GF-D8 (cell line): Measurements from ENCODE around the gene CEP152.

Source experiments
- DNase-seq: peaks from one replicate; lab custom pipeline; 2025; lab: John Stamatoyannopoulos, UW

CEP152 gene

DNA sequence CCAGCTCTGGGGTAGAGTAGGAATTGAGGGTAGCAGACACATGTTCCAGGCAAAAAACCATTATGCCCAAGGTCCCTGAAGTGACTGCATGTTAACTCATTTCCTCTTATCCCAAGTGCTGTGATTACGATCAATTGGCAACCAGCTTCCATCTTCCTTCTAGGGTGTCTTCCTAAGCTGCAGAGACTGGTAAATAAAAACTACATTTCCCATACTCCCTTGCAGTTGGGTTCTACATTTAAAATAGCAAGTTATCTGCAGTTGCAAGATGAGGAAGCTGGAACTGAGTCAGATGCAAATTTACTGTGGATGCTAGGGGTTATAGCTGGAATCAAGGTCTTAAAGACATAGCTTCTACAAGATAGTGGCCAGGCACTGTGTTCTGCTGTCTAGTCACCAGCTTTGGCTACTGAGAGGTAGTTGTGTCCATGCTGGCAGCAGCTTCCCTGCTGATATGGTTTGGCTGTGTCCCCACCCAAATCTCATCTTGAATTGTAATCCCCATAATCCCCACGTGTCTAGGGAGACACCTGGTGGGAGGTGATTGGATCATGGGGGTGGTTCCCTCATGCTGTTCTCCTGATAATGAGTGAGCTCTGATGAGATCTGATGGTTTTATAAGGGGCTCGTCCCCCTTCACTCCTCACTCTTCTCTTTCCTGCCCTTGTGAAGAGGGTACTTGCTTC, 114.1 kb downstream of the CEP152 start:
- no peak for DNase-seq

DNA sequence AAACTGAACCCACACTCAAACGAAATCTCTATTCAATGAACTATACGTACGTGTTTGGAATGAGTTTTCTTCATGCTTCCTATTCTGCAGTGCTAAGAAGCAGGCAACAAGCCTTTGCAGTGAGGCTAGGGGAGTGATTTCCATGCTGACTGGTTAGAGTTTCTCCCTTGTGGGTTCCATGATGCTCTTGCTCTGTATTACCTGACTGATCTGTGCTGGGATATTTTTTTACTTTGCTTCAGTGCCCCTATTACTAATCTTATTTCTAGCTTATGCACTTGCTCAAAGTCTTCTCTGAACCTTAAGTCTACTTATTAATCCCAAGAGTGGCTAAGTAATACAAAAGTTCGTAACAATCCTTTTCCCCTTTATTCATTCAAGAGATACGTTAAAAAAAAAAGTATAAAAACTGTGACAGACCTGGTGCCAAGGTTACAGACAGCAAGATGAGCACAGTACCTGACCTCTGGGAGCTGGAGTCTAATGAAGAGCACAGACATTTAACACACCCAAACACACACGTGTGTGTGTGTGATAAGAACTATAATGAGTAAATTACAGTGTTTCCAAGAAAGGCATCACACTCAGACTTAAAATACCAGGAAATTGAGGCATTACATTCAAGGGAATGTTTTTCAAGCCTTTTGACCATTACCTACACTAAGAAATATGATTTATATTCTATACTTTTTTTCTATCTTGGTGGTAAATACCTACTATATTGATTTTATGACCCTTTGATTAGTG, 114.9 kb downstream of the CEP152 start:
- no peak for DNase-seq

DNA sequence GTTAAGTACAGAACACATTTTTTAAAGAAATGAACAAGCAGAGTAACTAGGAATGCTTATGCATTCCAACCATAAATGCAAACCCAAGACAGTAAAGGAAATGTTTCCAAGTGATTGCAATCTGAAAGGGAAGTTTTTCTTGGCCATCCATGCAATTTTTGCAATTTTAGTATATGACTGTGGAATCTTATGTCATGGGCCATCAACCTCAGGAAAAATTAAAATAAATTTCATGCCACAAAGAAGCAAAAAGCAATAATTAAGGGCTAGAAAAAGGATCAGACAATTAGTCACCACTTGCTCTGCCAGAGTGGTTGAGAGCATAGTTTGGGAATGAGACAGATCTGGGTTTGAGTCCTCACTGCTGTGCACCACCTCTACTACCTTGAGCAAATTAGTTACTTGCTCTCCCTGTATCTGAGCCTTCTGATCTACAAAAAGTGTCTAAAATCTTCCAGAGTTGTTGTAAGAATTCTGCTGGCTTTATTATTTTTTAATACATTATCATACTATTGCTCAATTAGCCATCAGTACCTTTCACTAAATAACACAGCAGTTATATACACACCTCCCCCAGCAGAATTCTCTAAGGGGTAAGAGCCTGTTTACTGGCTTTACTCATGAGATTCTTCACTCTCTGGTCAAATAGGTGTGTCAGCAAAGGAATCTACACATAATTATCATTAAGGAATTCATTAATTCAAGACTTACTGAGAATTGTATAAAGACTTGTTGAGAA, 115.6 kb downstream of the CEP152 start:
- DNase-seq = no peak

DNA sequence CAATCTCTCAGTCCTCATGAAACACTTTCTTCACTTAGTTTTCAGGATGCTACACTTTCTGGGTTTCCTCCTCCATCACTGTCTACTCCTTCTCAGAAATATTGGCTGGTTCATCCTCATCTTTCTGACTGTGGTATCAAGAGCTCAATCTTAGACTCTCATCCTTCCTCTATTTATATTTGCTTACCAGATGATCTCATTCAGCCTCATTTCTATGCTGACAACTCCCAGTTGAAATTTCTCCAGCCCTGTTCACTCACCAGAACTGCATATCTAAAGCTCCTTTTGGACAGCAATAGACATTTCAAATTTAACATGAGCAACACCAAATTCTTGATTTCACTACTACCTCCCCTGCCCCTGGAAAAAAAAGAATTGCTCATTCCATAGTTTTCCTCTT, 117.4 kb downstream of the CEP152 start:
- DNase-seq = no peak

DNA sequence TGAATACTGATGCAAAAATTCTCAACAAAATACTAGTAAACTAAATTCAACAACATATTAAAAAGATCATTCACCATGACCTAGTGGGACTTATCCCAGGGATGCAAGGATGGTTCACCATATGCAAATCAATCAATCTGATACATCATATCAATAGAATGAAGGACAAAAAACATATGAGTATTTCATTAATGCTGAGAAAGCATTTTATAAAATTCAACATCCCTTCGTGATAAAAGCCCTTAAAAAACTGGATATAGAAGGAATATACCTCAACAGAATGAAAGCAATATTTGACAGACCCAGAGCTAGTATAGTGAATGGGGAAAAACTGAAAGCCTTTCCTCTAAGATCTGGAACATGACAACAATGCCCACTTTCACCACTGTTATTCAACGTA, 122.4 kb downstream of the CEP152 start:
- no peak for DNase-seq
